Endothelial cell of umbilical vein (primary cell): ENCODE measurements around the gene KRTAP10-7. TPM values are rescaled to one million over a fixed set of nuclear protein-coding genes. Genes with fewer than 3 reads are reported as not detected.

Experiments
- BruUV-seq: library from RNA; stranded (reverse); fragments of 400-500 nt; replicated peaks from 2 replicates; lab custom pipeline; 2021; lab: Mats Ljungman, UMichigan
- CTCF ChIA-PET: fragments of 300-600, 350-600 bp; sonication (Branson Sonifier 250); formaldehyde crosslinking; loops from one replicate; lab custom pipeline; 2021; ENCODE audit warnings: antibody characterized with exemption, inconsistent platforms; lab: Charles Lee
- POLR2A ChIA-PET: fragments of 300-600, 350-600 bp; sonication (Branson Sonifier 250); formaldehyde crosslinking; loops from one replicate; lab custom pipeline; 2021; ENCODE audit warnings: antibody characterized with exemption, inconsistent platforms; lab: Charles Lee
- DNase-seq: peaks from one replicate; pipeline ENCODE4 v3.0.0-alpha.2; 2011; ENCODE audit warnings: low read depth, low spot score
- FAIRE-seq: peaks from 2 replicates; lab custom pipeline; 2011; peaks lifted over from hg19 to GRCh38; lab: Jason Lieb, UNC
- H2AFZ ChIP-seq: 2 replicates; pipeline ENCODE4 v1.6.0; 2012; ENCODE audit warnings: low read depth, low read length, control low read depth, inconsistent platforms
- H3K27ac ChIP-seq: 2 replicates; pipeline ENCODE4 v1.5.1; 2011; ENCODE audit warnings: low read depth, mild to moderate bottlenecking, control low read depth, low read length, moderate library complexity; ENCODE audit not compliant: insufficient read depth
- H3K27me3 ChIP-seq, 2 experiments: 2 replicates each; pipeline versions ENCODE4 v1.6.0 to v1.6.1; 2011; ENCODE audit warnings: low read length in 2 of 2, mixed read lengths in 1 of 2; ENCODE audit not compliant: control insufficient read depth in 2 of 2, insufficient read depth in 2 of 2
- H3K36me3 ChIP-seq, 2 experiments: 2 replicates in 1 of 2; 3 replicates in 1 of 2; pipeline ENCODE4 v1.5.1; 2011; ENCODE audit warnings: low read length in 2 of 2, mild to moderate bottlenecking in 1 of 2, moderate library complexity in 1 of 2; ENCODE audit not compliant: control insufficient read depth in 2 of 2, insufficient read depth in 2 of 2; ENCODE audit errors: extremely low read depth in 1 of 2
- H3K4me1 ChIP-seq: 3 replicates; pipeline ENCODE4 v1.5.1; 2011; ENCODE audit warnings: mild to moderate bottlenecking, low read length; ENCODE audit not compliant: control insufficient read depth, insufficient read depth; ENCODE audit errors: extremely low read depth
- H3K4me2 ChIP-seq: 2 replicates; pipeline ENCODE4 v1.6.1; 2011; ENCODE audit warnings: low read length, control low read depth, mixed read lengths; ENCODE audit not compliant: insufficient read depth
- H3K4me3 ChIP-seq, 3 experiments: fragments of 200-600 bp in 1 of 3; sonication (generic), shearing (Covaris generic) in 1 of 3; replicated peaks in 1 of 3; 2 replicates each; pipeline ENCODE4 v1.5.1; 2011 to 2016; ENCODE audit warnings: control low read depth in 3 of 3, low read length in 3 of 3, mild to moderate bottlenecking in 2 of 3, inconsistent platforms in 1 of 3, low read depth in 1 of 3, moderate library complexity in 1 of 3; ENCODE audit not compliant: insufficient read depth in 1 of 3
- H3K79me2 ChIP-seq: 2 replicates; pipeline ENCODE4 v1.6.0; 2012; ENCODE audit warnings: low read length, inconsistent platforms; ENCODE audit not compliant: control insufficient read depth, insufficient read depth
- H3K9ac ChIP-seq: replicated peaks from 2 replicates; pipeline ENCODE3; 2011; ENCODE audit warnings: low read length, control low read depth; ENCODE audit not compliant: insufficient read depth; ENCODE audit errors: extremely low read depth
- H3K9me1 ChIP-seq: replicated peaks from 3 replicates; pipeline ENCODE4 v1.6.0; 2011; ENCODE audit warnings: mild to moderate bottlenecking, low read length; ENCODE audit not compliant: control insufficient read depth, insufficient read depth; ENCODE audit errors: extremely low read depth
- H3K9me3 ChIP-seq: replicated peaks from 2 replicates; pipeline ENCODE4 v1.5.1; 2012; ENCODE audit warnings: low read length, inconsistent platforms; ENCODE audit not compliant: control insufficient read depth, insufficient read depth
- H4K20me1 ChIP-seq: replicated peaks from 2 replicates; pipeline ENCODE3; 2011; ENCODE audit warnings: mild to moderate bottlenecking, low read length; ENCODE audit not compliant: control insufficient read depth, insufficient read depth; ENCODE audit errors: extremely low read depth
- CTCF ChIP-seq, 2 donors: IDR thresholded peaks; 1 replicate in 1 of 2; 2 replicates in 1 of 2; pipeline ENCODE4 v1.5.1; 2011; ENCODE audit warnings: low read length in 2 of 2, mild to moderate bottlenecking in 2 of 2, moderate library complexity in 2 of 2, control low read depth in 1 of 2, inconsistent platforms in 1 of 2, low read depth in 1 of 2; ENCODE audit not compliant: insufficient read depth in 1 of 2; ENCODE audit errors: extremely low read depth in 1 of 2
- EZH2 ChIP-seq: IDR thresholded peaks from 2 replicates; pipeline ENCODE4 v1.6.1; 2012; ENCODE audit warnings: borderline replicate concordance, low read depth, mild to moderate bottlenecking, moderate library complexity, low read length, inconsistent platforms; ENCODE audit not compliant: severe bottlenecking
- FOS ChIP-seq: IDR thresholded peaks from 2 replicates; pipeline ENCODE4 v1.6.1; 2011; ENCODE audit warnings: mild to moderate bottlenecking, low read length, moderate library complexity, borderline replicate concordance; ENCODE audit not compliant: insufficient read depth
- GATA2 ChIP-seq: IDR thresholded peaks from 2 replicates; pipeline ENCODE4 v1.7.0; 2011; ENCODE audit warnings: low read depth, mild to moderate bottlenecking, moderate library complexity, mixed read lengths, low read length; ENCODE audit not compliant: insufficient read length, insufficient read depth
- JUN ChIP-seq: IDR thresholded peaks from 2 replicates; pipeline ENCODE4 v1.6.1; 2011; ENCODE audit warnings: borderline replicate concordance, low read depth; ENCODE audit not compliant: insufficient read length, insufficient read depth
- MAX ChIP-seq: IDR thresholded peaks from 2 replicates; pipeline ENCODE4 v1.6.1; 2011; ENCODE audit not compliant: insufficient read depth, insufficient read length
- MYC ChIP-seq: IDR thresholded peaks from one replicate; pipeline ENCODE4 v1.6.1; 2011; ENCODE audit warnings: mild to moderate bottlenecking, low read depth, low read length
- POLR2A ChIP-seq: IDR thresholded peaks from 2 replicates; pipeline ENCODE4 v1.6.1; 2012; ENCODE audit warnings: low read depth, mild to moderate bottlenecking, control low read depth, low read length
- POLR2AphosphoS5 ChIP-seq: IDR thresholded peaks from 2 replicates; pipeline ENCODE4 v1.6.1; 2012; ENCODE audit warnings: low read depth, mild to moderate bottlenecking, control low read depth, low read length, moderate library complexity; ENCODE audit not compliant: insufficient read depth
- dilution Hi-C: fragments of 300-500 bp; cut with MboI; formaldehyde crosslinking; loops from one replicate; pipeline ENCODE4 v1.15.0; 2019; ENCODE audit warnings: low sequenced_read_pairs; ENCODE audit not compliant: extremely low pct_ligation_motif_present
- intact Hi-C: fragments of 100-400 bp; cut with micrococcal nuclease; formaldehyde crosslinking; loops from one replicate; pipeline ENCODE4 v1.10.0; 2022
- polyA plus RNA-seq, 4 experiments: library from polyadenylated mRNA; depleted of rRNA in 3 of 4; stranded (reverse) in 3 of 4; unstranded in 1 of 4; fragments of >200 nt; gene quantifications; 2 replicates each; pipeline versions ENCODE4 v1.2.1 to v1.2.3, GENCODE V29; 2011 to 2012; ENCODE audit warnings: missing spikeins in 1 of 4
- total RNA-seq: library from RNA; stranded (reverse); gene quantifications from 2 replicates; pipeline ENCODE4 v1.2.3, GENCODE V29; 2021

KRTAP10-7 gene
- total and polyA plus RNA-seq, 2 donors (not counting 3 experiments of a cell fraction or from before 2014, with no cell fraction given) = not detected

GRCh38 chr21:44601596-44602462 is 1.4 kb downstream of the KRTAP10-7 start:
- no peaks in the 10 kb centered on the region for H3K79me2 ChIP-seq
- no peaks in the 10 kb centered on the region for H4K20me1 ChIP-seq
- no peaks in the 10 kb centered on the region for H3K36me3 ChIP-seq
- peaks cover 0 to 5% of the 10 kb centered on the region in 2 experiments for H3K27me3 ChIP-seq
- FAIRE-seq = no peak
- intact Hi-C loops (no loop called here), dilution Hi-C loops (no loop called here)
- no peak overlapping the region for H3K9ac ChIP-seq
- no peak overlapping the region for H3K4me2 ChIP-seq
- H3K4me1 ChIP-seq = no peaks in the 10 kb centered on the region
- no peak overlapping the region for H3K27ac ChIP-seq
- TF ChIP-seq MYC (no peak), POLR2A (no peak), CTCF (IDR thresholded peaks at IDR 0.05; ENCODE audit: extremely low read depth in 1 of 2, insufficient read depth in 1 of 2, low read depth in 1 of 2, low read length in 2 of 2) (no peak), MAX (no peak), JUN (no peak), POLR2AphosphoS5 (no peak), EZH2 (no peak), GATA2 (no peak), FOS (no peak)
- DNase-seq = no peak
- H3K9me1 ChIP-seq = no peaks in the 10 kb centered on the region
- ChIA-PET CTCF (no interaction called here), POLR2A (no interaction called here)
- no peaks in the 10 kb centered on the region for H3K9me3 ChIP-seq
- H2AFZ ChIP-seq = no peak overlapping the region
- no peak overlapping the region for H3K4me3 ChIP-seq
- BruUV-seq = no TSS peak
